Activated CD4-positive, alpha-beta T cell treated with anti-CD3 and anti-CD28 coated beads for 48 hours (primary cell): Measurements from ENCODE around the gene ENDOU.
"Not testable (repeated sequence)": the region's sequence is repeated elsewhere in the genome, so short reads cannot be mapped to it uniquely, and the experiment has no call there.

Source experiments
- DNase-seq: peaks from one replicate; pipeline ENCODE4 v3.0.0-alpha.2; 2020

The ENDOU gene

DNA sequence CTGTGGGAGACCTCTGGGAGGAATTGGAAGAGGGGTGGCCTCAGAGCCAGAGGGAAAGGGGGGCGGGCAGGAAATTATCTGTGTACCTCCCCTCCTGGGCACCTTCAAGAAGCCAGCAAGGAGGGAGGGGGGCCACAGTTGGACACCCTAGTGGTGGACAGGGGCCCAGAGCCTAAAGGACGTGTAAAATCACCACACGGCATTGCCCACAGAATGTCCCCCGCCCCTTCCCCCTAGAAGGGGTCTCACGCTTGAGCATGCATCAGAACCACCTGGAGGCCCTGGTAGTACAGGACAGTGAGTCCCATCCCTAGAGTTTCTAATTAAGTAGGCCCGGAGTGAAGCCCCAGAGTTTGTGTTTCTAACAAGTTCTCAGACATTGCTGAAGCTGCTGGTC, 8.2 kb downstream of the ENDOU start:
- DNase-seq, result no peak

DNA sequence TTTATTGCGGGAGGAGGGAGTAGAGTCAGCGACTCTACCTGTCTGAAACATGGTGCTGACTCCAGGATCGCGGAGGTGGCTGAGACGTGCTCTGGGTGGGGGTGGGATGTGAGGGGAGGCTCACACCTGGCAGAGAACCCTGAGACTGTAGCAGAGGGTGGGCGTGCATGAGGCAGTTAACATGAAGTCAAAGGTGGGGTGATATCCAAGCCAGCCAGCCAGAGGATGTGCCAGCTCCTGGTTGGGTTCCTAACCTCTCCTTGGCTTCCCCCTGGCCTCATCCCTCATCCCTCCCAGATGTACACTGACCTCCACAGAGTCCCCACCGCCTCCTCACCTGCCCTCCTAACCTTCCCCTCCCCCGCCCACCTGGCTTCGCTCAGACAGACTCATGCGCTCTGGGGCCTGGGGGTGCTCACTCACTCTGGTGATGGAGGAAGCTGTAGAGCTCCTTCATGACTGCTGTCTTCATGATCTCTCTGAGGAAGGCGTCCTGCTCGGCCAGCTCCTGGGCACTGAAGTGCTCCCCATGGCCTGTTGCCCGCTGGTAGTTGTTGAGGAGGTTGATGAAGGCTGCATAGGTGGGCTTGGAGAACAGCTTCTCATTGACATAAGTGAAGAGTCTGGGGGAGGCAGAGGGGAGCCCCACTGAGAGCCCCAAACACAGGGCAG, 9.3 kb downstream of the ENDOU start:
- no peak for DNase-seq

DNA sequence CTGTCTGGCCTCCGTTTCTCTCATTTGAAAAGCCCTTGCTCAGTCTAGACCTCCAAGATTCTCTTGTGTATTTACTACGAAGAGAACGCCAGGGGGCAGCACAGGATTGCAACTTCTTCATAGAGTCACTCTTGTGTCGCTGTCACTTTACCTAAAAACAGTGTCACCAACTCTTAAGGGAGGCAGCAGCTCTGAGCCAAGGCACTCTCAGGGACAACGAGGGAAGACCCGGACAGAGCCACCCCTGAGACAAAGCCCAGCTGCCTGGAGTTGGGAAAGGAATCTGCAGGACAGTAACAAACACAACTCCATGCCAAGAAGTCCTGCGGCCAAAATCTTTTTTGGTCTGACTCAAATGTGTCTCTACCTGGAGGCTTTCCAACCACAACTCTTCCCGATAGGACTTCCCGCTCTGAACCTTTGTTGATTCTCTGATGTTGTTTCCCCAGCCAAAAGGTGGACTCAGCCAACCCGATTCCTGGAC, 9.9 kb downstream of the ENDOU start:
- DNase-seq, result peak; percentile 86

DNA sequence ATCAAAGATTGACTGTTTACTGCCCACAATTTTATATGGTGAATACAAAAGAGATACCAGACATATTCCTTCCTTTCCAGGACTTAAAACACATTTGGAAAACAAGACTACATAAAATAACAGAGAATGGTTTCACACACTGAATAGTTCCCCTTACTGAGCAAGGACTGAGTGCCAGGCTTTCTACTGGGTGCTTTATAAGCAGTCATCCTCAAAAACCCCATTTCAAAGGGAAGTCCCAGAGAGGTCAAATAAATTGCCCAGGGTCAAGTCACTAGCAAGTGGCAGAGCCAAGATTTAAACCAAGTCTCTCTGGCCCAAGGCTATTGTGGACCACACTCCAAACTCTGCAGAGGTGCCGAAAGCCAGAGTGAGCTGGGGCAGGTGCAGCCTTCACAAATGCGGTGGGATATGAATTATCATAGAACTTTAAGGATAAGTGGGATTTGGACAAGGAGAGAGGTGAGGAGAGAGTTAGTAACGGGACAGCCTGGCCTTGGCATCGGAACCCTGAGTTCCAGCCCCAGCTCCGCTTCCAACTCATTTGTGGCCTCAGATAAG, 10.4 kb downstream of the ENDOU start:
- DNase-seq, result no peak

DNA sequence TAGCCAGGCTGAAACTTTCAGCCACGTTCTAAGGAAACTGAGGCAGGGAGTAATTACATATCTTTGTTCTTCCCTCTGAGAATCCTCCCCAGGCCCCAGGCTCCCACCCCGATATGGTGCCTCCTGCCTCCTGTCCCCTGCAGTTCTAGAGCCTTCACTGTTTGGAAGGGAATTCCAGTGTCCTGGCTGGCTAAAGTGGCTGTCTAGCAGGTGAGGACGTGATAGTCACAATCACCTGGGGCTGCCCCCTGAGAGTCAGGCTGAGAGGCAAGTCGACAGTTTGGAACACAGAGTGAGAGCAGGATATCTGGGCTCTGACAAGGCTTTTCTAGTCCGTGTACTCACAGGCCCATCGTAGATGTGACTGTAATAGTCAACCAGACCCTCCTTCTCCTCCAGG, 13.1 kb downstream of the ENDOU start:
- no peak for DNase-seq

DNA sequence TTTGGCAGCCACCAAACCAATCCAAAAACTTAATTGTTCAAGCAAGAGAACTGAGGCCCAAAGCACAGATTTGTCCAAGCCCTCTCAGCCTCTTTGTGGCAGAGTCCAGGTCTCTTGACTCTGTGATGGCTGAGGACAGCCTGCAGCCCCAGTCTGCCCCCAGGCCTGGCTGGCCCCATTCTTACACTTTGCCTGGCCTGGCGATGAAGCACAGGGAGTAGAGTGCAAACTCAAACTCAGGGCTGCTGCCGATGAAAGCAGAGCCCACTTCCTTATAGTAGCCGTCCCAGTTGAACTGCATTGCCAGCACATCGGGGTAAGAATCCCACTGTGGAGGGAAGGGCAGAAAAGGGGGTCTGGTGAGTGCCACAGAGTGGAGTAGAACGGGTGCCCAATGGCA, 13.8 kb downstream of the ENDOU start:
- DNase-seq, result no peak

DNA sequence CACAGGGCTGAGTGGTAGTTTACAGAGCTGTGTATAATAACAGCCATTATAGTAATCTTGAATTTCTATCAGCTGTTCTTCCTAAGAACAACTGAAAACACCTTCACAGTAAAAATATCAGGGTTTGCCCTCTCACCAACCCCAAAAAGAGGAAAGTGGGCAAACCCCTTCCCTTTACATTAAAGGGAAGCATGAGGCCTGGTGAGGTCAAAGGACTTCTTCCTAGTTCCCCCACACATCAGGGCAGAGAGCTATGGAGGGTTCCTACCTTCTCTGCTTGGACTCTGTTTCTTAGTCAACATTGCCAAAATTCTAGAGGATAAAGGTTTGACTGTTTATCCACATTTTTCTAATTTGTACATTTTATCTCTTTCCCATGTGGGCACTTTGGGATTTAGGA, 15.0 kb downstream of the ENDOU start:
- no peak for DNase-seq

DNA sequence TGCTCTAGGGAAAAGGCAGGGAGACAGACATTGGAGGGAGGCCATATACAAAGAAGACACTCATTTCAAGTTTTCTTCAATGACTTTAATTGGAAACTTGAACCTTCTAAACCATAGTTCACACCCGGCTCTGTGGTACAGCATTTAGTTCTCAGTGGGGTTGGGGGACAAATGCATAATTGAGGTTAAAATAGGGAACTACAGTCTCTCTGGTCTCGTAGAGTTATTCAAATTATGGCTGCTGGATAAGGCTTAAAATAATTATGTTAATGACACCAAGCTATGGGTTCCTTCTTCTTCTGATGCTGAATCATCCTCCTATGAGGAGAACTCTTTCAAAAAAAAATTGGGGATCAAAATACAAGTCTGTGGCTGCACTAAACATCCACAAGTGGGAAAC, 15.6 kb downstream of the ENDOU start:
- no peak for DNase-seq

DNA sequence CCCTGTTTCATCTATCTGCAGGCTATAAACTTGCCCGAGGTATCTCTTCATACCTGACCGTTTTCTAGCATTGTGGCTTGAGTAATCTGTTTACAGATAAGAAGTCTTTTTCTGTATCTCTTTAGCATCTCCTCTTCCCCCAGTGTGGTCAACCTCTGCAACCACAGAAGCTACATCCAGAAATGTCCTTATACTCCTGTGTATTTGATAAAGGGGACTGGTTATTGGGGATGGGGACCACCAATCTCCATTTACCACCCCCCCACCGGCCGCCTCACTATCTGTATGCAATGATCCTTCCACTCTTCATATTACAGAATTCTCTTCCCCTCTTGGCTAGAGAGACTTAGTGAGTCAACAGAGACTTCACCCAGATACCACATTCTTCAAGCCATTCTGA, 16.1 kb downstream of the ENDOU start:
- DNase-seq, result no peak

DNA sequence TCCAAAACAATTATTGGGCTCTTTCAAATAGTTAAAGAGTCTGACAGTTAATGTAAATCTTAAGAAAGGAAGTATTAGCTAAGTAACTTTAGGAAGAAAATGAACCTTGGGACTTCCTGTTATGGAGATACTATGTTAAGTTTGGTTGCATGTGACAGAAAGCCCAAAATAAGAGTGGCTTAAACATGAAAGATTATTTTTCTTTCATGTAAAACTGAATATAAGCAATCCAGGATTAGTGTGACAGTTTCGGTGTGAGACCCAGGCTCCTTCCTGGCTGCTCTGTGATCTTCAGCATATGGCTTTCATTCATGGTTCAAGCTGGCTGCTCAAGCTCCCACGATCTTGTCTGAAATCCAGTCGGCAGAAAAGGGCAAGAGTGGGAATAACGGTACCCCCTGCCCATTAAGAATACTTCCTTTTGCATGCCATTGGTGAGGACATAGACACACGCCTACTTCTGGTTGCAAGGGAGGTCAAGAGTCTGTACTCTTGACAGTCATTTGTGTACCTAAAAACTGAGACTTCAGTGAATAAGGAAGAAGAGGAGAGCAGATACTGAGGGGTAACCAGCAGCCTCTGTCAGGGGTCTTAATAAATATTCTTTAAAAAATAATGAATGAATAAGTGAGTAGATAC, 17.3 kb downstream of the ENDOU start:
- DNase-seq, result no peak

DNA sequence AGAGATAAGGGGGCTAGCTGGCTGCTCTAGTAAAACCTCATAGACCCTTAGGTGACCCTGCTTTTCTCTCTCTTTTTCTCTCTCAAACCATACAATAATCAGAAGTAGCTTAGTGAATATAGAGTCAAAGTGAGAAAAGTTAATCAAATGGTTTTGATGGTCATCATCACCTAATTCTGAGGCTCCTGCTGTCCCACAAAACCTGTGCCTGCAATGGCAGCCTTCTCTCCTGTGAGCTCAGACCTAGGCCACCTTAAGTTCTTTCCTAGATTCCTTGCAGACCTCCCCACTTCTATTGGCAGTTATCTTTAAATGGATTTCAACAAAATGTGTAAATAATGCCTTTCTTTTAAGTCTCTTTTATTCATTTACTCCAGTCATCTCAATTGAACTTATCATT, 17.9 kb downstream of the ENDOU start:
- no peak for DNase-seq

DNA sequence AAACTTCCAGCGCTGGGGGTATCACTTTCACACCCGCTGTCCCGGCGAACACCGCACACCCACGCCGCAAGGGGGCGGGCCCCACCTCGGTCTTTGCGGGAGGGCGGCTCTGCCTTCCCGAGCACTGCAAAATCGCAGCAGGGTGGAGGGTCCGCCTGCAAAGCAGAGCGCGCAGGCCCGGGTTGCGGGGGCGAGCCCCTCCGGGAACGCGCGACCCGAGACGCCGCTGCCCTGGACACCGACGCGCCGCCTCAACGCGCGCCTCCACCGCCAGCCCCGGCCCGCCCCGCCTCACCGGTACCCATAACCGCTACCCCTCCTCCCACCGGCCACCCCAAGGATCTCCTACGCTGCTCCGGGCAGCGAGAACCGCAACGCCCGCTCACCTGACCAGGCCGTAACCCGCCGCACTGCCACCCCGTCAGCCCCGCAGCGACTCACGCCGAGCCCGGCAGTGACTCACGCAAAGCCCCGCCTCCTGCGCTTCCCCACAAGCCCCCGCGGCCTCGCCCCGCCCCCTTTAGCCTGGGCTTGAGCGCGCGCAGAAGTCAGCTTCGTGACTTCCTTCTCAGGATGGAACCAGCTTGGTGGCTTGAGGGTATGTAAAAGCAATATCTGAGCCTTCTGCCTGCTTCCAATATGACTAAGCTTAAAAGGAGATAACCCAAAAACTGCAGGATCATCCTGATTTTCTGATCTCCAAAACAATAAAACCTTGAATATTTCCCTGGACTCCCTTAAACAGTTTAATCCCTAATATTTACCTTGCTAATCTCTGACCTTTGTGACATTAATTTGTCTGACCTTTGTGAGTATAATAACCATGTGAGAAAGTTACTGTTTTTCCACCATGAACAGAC, 19.5 kb downstream of the ENDOU start, which contains the start of gene RPAP3:
Gene RPAP3 (minus strand): TSS at position 465 of the 860 bp plus-strand sequence. CDS start 3,190 bp downstream, outside the sequence.
- DNase-seq, result peak; percentile 99

DNA sequence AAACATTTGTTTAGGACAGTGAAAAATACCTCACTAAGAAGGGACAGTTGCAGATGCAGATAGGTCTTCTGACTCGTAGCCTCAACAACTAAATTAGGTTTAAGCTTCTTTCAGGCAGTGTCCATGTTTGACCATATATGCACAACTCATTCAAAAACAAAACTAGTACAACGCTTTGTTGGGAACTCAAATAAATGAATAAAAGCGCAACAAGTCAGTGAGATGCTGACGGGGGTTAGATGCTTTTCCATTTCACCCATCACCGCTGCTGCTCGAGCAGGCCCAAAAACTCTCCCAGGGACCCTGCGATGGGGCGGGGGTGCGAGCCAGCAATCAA, 20.1 kb downstream of the ENDOU start:
- no peak for DNase-seq

DNA sequence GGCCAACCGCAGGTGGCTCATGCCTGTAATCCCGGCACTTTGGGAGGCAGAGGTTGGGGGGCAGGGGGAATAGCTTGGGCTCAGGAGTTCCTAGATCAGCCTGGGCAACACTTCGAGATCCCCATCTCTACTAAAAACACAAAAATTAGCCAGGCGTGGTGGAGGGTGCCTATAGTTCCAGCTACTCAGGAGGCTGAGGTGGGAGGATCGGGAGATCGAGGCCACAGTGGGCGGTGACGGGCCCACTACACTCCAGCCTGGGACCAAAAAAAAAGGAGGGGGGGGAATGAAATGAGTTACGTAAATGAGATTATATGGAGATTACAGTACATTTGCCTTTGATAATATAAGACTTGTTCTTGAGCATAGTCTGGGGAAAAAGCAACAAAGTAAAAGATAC, 20.6 kb downstream of the ENDOU start:
- DNase-seq, result no peak

DNA sequence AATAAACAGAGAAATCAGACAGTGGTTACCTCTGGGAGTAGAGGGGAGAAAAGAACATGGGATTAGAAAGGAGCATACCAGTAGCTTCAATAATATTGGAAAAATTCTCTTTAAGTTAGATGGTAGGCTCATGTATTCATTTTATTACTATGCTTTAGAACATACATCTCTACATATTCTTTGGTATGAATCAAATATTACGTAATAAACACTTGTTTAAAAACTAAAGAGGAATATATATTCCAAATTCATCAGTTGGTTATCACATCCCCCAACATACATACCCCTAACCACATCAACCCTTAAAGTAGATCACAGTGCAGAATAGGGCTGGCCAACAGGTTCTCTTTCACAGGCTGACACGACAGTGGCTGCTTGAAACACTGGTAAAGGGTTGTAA, 25.0 kb downstream of the ENDOU start:
- DNase-seq, result no peak

DNA sequence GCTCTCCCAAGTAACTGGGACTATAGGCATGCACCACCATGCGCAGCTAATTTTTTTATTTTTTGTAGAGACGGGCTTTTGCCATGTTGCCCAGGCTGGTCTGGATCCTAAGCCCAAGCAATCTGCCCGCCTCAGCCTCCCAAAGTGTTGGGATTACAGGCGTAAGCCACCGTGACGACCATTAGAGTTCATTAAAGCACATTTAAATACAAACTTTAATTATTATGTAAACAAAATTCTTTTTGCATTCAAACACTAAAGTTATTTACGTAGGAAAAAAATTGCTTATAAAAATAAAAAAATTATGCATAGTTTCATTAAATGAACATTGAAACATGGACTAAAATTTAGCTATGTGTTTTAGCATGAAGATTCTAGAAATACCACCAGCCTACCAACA, 26.7 kb downstream of the ENDOU start:
- DNase-seq, result no peak

DNA sequence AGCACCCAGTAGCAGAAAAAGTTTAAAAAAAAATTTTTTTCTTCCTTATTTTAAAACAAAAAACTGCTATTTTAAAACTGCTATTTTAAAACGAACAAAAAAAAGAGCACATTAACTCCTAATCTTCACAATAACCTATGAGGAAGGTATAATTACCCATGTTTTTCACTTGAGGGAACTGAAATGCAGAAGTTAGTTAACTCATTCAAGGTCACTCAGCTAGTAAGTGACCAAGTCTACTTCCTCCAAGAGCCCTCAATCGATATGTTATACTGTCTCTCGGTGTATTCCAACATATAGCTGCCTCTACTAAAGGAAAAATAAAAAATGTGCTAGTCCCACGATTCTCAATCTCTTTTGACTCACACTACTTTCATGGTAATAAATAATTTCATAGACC, 27.2 kb downstream of the ENDOU start:
- no peak for DNase-seq

DNA sequence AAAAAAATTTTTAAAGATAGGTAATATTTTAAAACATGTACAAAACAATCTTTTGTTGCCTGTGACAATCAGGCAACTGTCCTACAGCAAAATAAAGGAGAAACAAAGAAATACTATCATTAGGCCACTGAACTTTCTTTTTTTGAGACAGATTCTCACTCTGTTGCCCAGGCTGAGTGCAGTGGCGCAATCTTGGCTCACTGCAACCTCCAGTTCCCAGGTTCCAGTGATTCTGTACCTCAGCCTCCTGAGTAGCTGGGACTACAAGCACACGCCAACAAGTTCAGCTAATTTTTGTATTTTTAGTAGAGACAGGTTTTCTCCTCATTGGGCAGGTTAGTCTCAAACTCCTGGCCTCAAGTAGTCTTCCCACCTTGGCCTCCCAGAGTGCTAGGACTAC, 36.1 kb downstream of the ENDOU start:
- no peak for DNase-seq

DNA sequence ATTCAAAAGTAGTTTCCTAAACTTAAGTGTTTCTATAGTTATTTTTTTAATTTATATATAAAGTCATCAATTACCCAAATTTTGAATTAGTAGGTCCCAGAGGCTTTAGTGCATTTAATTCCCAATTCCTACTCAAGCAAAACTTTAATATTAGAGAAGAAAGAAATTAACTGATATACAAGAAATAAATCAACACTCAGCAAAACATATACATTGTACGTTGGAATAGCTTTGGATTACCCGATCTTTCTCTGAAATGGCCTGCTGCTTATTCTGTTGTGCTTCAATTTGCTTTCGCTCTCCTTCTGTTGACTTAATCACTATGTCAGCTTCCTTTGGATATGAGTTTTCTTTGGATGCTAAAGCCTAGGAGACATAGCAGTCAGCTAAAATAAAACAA, 37.7 kb downstream of the ENDOU start:
- DNase-seq, result no peak

DNA sequence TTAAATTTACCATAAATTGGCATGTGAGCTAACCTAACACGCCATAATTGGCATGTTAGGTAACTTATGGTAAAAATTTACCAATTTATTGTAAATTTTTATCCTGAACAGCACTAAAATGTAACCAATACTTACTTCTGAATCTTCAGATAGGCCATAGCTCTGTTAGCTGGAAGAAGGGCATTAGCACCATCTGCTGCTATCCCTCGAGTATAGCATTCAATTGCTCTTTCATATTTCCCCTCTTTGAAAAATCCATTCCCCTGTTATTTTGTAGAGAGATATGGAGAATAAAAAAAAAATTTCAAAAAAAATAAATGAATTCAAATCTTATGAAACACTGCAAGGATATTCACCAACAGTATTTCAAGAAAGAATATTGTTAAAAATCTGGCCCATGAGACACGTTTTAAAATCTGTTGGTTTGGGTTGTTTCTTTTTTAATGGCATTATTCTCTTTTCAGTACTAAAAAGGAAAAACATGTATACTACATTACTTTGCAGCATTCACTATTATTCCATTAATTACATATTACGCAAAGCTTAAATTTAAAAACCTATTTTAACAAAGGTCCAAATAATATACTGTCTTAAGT, 38.5 kb downstream of the ENDOU start:
- DNase-seq, result peak; percentile 13

DNA sequence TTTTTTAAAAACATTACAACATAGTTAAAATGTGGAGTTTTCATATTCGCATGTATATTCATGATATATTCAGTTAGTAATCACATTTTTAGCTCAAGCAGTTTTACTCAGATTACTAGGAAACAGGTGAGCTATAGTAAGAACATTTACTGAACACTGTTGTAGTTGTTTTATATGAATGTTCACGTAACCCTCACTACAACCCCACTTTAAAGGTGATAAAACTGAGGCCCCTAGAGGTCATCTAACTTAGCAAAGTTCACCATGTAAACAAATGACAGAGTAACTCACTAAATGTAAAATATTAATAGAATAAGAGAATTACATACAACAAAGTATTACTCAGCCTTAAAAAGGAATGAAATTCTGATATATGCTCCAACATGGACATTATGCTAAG, 45.5 kb downstream of the ENDOU start:
- no peak for DNase-seq

DNA sequence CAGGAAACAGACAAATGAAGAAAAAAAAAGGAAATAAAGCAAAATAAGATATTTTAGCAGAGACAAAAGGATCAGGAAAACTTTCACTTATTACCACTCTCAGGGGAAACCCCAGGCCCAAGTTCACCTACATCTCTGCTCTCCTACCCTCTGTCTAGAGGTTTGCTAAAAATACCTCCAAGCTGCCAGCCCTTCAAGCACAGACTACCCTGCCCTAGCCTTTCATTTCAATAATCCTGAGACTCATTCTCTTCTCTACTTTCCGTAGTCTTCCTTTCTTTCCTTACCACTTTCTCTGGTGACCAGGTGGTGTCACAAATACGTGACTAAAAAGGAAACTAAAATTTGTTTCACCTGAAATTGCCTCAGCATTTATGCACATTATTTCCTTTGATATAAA, 53.2 kb downstream of the ENDOU start:
- DNase-seq, result no peak

DNA sequence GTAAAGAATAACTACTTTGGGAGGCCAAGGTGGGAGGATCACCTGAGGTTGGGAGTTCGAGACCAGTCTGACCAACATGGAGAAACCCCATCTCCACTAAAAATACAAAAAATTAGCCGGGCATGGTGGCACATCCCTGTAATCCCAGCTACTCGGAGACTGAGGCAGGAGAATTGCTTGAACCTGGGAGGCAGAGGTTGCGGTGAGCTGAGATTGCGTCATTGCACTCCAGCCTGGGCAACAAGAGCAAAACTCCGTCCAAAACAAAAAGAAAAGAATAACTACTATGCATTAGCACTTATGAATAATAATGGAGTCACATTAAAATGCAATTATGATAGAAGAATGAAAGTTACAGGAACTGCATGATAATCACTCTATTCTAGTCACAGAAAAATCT, 57.4 kb downstream of the ENDOU start:
- not testable (repeated sequence) for DNase-seq
